ENCODE data around the gene ATXN2L.

GRCh38 chr16:28846933-28847273, 24.1 kb downstream of the ATXN2L start:
- TF ChIP-seq CTCF (IDR thresholded peaks at IDR 0.05; ENCODE audit: low read depth, low read length, poor library complexity, severe bottlenecking): no peak
- TF ChIP-seq EZH2phosphoT487 (IDR thresholded peaks at IDR 0.05; ENCODE audit: borderline replicate concordance, low read length): no peak

All from DOHH2 (cell line).